Measurements from ENCODE around the gene STX5.

DNA sequence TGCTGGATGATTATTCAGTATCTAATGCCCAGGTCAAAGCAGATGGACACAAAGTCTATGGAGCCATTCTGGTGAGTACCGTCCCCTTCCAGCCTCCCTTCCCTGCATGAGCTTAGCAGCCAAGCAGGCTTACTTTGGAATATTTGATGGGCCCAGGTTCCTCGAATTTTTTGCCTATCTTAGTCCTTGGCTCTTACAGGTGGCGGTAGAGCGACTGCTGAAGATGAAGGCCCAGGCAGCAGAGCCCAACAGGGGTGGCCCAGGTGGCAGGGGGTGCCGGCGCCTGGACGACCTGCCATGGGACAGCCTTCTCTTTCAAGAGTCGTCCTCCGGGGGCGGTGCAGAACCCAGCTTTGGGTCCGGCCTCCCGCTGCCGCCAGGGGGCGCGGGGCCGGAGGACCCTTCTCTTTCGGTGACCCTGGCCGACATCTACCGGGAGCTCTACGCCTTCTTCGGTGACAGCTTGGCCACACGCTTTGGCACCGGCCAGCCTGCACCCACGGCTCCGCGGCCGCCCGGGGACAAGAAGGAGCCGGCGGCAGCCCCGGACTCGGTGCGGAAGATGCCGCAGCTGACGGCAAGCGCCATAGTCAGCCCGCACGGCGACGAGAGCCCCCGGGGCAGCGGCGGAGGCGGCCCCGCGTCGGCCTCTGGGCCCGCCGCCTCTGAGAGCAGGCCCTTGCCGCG is 45.4 kb downstream of the STX5 start:
- TF ChIP-seq EZH2 (IDR thresholded peaks at IDR 0.05) (no peak), POLR2AphosphoS5 (IDR thresholded peaks at IDR 0.05; ENCODE audit: borderline replicate concordance, low read depth, low read length) (no peak), FOXP2 (optimal IDR thresholded peaks at IDR 0.05; ENCODE audit: control extremely low read depth, extremely low read length, insufficient read depth) (no peak)
